ENCODE results near the gene SH3BGR.
"Not testable (repeated sequence)": the region's sequence is repeated elsewhere in the genome, so short reads cannot be mapped to it uniquely, and the experiment has no call there.

SH3BGR gene

GRCh38 chr21:39451332-39452206, at the start of gene SH3BGR:
TSS of gene SH3BGR (plus strand) at chr21:39451970. CDS start at chr21:39452097, 127 bp downstream.
- DNase-seq, result peak; percentile 12

- no peak for DNase-seq
Measured at GRCh38 chr21:39406065-39406464, 45.7 kb upstream of the SH3BGR start.

DNA sequence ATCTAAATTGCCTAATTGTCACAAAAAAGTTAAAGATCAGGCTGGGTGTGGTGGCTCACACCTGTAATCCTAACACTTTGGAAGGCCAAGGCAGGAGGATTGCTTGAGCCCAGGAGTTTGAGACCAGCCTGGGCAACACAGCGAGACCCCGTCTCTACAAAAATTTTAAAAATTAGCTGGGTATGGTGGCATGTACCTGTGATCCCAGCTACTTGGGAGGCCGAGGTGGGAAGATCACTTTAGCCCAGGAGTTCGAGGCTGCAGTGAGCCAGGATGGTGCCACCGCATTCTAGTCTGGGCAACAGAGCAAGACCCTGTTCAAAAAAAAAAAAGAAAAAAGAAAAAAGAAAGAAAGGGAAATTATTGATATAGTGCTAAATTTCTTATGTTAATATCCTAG, 32.6 kb upstream of the SH3BGR start:
- not testable (repeated sequence) for DNase-seq

DNA sequence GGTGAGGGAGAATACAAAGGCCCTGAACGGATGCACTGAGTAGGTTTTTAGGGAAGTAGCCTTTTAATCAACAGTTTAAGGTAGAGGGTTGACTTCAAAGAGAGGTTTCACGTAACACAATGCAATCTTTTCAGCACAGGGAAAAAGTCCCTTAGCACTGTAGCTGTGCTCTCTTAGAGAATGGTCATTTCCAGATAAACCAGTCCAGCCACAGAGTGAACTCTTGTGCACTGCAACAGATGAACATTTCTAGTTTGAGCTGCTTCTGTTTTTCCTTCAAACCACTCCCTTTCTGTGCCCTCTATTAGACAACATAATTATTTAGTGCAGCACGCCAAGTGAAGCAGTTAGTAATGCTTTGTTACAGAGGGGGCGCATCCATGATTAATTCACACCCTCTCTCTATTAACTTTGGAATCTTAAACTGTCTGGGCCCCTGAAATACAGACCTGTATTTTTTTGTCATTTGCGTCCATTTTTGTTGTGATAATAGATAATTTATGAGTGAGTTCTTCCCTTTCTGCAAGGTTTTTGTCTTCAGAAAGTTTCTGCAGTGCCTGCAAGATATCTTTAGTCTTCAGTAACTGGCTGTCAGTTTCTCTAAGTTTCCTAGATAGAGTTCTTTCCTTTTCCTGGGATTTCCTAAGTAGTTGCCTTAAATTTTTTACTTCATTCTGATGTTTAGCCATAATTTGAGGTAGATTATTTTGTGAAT, 29.1 kb upstream of the SH3BGR start:
- DNase-seq, result no peak

- no peak for DNase-seq
Measured at GRCh38 chr21:39429445-39429844, 22.3 kb upstream of the SH3BGR start.

DNA sequence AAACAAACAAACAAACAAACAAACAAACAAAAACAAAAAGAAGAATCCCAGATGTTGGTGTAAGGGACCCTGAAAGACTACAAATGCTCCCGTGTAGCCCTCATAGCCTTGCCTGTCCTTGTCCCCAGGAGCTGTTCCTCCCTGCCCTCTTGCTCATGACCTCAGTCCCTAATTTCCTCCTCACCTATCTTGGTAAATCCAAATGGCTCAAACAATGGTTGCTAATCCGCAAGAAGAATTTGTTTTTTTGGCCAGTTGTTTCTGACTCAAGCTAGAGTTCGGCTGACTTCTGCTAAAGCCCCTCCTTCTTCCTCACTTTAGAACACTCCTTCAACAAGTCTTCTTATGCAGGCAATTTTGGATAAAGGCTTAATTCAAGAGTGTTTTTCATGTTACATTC, 21.8 kb upstream of the SH3BGR start:
- no peak for DNase-seq

DNA sequence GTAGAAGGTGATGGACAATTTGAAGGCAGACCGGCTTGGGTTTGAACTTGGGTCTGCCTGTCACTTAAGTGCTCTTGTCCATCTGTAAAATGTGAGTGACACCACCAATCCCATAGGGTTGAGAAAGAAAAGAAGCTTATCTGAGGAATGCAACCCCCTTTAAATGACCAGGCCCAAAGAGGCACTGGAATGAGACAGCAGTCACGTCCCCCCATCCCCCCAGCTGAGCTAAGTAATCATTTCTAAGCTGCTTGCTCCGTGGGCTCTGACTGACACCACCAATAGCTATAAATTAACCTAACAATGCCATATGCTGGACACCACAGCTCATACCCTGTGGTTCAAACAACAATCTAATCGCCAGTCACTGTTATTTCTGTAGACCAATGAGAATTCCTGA, 21.3 kb upstream of the SH3BGR start:
- DNase-seq, result peak; percentile 98

- DNase-seq, result peak; percentile 82
Measured at GRCh38 chr21:39430954-39431353, 20.8 kb upstream of the SH3BGR start.

DNA sequence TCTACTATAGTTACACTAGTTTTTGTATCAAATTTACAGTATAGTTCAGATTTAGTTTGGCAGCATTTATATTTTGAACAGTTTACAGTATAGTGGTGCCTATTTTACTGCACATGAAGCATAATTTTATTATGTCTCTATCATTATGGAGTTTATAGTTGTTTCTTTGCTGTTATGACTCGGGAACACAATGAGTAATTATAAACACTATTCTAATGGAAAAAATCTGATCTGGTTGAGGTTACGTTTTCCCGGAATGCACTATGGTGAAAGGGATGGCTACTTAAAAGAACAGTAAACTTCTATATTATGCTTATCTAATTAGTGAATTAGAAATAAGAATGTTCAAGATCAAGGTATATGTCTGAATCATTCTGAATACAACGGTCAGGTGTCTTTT, 16.8 kb upstream of the SH3BGR start:
- DNase-seq, result no peak

DNA sequence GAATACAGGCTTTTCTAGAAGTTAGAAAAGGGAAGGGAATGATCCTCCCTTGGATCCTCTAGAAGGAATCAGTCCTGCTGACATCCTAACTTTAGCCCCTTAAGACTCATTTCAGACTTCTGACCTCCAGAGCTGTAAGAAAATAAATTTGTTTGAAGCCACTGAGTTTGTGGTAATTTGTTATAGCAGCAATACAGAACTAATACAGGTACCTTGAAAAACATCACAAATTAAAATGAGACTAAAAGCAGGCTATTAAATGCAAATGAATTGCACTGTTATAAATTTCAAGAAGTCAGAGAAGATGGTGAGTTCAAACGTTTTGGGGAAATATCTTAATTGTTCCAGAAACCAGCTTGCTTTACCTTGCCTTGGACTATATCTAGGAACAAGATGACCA, 12.5 kb upstream of the SH3BGR start:
- DNase-seq, result no peak

DNA sequence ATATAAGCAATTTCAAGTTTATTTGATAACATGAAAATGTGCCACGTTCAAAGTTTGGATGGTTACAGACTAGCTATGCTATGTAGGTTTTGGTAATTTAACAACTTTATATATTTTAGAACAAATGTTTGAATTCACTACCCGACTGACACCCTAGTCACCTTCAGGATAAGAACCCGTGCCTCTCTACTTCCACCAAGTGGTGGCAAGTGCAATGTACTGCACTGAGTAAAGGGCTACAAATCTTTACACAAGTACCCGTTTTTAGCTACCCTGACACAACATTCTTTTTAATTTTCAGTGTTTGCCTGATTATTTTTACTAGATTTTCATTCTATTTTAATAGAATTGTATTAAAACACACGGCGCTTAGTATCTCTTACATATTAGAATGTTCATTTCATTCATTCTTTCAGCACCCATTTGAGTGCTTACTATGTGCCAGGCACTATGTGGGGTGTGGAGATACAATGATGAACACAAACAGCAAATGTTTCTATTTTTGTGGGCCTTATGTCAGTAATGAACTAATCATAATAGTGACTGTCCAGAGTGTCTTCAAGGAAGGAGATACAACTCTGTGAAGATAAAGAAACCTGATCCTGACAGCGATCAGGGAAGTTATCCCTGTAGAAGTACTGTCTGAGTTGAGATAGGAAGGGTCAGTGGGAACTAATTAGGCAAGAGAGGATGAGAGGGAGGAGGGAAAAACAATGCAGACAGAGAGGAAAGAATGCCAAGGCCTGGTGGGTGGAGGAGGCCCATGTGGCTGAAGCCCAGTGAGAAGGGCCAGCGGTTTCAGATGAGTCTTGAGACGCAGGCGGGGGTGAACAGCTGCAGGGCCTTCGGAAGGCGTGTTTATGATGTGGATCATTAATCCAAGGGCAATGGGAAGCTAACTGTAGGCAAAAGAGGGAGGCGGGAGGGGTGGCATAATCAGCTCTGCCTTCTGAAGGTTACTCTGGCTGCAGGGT, 10.0 kb upstream of the SH3BGR start:
- DNase-seq, result peak; percentile 78

DNA sequence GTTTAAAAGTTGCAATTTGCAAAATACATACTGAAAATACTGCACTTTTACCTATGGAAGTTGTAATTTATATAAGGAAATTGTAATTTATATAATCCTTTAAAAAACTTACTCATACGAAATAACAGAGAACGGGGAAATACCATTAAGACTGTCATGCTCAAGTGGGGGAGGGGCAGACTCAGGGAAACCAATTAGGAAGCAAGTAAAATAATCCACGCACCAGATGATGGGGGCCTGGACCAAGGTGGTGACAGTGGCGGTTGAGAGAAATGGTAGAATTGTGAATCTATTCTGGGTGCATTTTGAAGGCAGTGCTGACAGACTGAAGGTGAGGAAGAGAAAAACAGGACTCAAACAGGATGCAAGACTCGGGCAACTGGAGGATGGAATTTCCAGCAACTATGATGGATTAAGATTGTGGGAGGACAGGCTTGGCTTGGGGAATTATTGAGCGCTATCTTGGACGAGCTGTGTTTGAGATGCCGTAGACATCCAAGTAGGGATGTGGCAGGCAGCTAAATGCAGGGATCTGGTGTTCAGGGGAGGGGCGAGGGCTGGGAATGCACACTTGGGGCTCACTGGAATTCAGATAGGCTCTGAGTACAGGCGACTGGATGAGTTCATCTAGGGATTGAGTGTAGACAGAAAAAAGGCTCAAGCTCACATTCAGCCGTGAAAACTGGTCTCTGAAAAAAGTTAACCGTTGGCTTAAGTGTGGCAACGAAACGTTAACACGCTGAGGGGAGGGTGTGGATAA, 7.2 kb upstream of the SH3BGR start:
- DNase-seq, result peak; percentile 77

GRCh38 chr21:39445321-39446269, 6.2 kb upstream of the SH3BGR start, which contains the start of gene LCA5L:
TSS of gene LCA5L (minus strand) at chr21:39445778. CDS start at chr21:39428493, 17,285 bp downstream.
- peak; percentile 95 for DNase-seq

DNA sequence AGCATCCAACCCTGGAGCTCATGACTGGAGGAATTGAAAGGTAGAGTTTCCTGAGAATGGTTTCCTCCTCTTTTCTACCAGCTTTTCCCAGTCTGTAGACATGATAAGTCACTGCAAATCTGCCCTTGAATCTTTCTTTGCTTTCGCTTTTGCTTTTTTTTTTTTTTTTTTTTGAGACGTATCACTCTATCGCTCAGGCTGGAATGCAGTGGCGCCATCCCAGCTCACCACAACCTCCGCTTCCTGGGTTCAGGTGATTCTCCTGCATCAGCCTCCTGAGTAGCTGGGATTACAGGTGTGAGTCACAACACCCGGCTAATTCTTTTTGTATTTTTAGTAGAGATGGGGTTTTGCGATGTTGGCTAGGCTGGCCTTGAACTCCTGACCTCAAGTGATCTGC, 4.5 kb upstream of the SH3BGR start:
- DNase-seq, result no peak

DNA sequence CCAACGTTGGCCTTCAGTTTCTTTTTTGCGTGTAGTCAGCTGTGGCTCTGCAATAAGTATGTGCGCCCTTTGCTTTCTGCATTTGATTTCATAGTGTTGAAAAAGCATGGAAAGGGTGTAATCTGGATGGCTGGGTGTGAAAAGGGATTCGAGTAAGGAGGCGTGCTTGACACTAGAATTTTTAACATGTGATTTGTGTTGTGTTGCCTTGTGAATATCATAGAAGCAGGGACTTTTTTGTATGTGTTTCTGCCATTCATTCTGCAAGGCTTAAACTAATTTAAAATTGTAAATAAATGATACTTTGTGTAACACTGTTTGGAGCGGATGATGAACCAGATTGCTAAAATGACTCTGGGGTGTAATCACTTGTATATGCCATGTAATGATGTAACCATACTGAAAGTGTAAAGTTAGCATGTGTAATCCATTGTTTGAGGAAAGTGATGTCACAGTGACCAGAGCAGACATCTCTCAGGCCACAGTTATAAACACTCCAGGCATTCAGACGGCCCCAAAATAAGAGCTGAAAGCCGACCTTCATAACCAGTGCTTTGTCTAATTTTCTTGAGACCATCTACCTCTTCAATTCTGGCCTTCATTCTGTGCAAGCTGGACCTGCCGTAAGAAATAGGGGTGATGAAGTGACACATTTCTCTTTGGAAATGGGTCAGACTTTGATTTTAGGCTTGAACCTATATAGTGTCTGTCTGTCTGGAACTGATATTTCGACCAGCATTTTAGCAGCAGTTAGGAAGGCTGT, 618 bp downstream of the SH3BGR start:
- no peak for DNase-seq

- no peak for DNase-seq
Measured at GRCh38 chr21:39452970-39453342, 1.2 kb downstream of the SH3BGR start.

DNA sequence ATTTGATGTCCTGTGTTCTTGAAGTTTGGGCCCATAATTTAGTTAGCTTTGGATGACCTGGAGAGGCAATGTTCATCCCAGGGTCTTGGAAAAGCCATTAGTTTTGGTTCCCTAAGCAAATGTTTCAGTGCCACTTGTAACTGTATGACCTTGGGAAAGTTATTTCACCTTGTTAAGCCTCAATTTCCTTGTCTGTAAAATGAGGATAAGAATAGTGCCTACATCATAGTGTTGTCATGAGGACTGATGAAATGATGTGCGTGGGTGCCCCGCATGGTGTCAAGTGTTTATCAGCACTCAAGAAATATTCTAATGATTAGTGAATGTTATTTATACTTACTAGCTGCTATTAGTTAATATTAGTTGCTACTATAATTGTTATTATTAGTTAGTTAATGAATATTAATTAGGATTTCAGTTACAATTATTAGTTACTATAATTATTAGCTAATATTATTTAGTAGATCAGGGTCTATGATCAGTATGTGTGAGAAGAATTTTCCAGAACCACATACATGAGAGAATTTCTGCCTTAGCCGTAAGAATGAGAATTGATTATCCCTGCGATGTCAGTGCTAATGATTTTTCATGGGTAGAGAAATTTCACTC, 1.9 kb downstream of the SH3BGR start:
- DNase-seq, result no peak

DNA sequence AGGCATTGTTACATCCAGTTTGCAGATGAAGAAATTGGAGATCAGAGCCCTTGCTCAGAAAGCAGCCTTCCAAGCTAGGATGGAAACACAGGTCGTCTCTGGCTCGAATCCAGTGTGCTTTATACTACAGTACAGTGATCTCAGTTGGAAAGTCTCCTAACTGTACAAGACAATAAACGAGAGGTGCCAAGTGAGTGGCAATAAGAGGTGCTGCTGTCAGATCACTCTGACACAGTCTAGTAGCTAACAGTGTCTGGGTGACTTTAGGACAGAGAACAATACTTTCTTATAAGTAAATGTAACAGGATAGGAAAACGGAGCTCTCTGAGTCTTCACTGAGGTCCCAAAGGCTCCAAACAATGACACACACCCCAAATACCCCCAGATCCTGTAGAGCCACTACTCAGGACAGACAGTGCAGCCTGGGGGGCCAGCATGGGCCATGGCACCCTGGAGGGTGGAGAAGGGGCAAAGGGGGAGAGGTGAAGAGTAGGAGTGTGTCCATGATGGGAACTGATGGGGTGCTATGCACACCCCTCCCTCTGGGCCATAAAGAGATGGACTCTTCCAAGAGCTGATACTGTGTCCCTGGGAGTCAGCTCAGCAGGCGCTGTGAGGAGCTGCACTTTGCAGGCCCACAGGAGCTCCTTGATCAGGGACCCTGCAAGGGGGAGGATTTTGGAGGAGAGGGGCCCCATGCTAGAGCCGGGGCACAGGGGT, 3.3 kb downstream of the SH3BGR start:
- DNase-seq, result no peak

DNA sequence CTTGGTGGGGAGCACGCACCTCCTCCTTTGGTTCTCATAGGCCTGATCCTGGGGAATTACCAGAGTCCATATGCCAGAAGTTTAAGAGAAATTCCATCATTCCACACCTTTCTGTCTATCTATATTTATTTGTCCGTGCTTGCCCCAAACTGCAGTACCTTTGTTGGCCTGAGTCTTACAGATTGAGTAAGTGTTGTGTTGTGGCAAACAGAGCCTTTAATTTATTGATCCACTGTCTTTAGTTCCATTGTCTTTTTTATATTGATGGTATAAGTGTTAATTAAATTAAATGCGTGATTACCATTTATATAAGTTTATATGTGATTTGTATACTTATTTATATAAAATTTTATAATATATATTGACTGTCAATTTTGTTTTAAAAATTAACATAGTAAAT, 4.9 kb downstream of the SH3BGR start:
- peak; percentile 19 for DNase-seq

All from NCI-H82 (cell line).